Skeletal muscle tissue (tissue), 4 donors: ENCODE measurements around the gene TM4SF18. TPM values are rescaled to one million over a fixed set of nuclear protein-coding genes. Genes with fewer than 3 reads are reported as not detected.
"Not testable (repeated sequence)": the region's sequence is repeated elsewhere in the genome, so short reads cannot be mapped to it uniquely, and the experiment has no call there.

Source experiments
- H3K27ac ChIP-seq: one replicate; pipeline ENCODE4 v1.7.0; 2013; ENCODE audit warnings: mild to moderate bottlenecking, low read depth, low read length, inconsistent platforms
- H3K27me3 ChIP-seq, 3 donors: one replicate each; pipeline ENCODE4 v1.7.0; 2013; ENCODE audit warnings: low read length in 3 of 3; ENCODE audit not compliant: control insufficient read depth in 3 of 3, insufficient read depth in 3 of 3
- H3K36me3 ChIP-seq, 3 donors: one replicate each; pipeline ENCODE4 v1.7.0; 2013; ENCODE audit warnings: low read length in 3 of 3; ENCODE audit not compliant: control insufficient read depth in 3 of 3, insufficient read depth in 3 of 3
- H3K4me1 ChIP-seq, 3 donors: one replicate each; pipeline ENCODE4 v1.7.0; 2013; ENCODE audit warnings: low read length in 3 of 3, mild to moderate bottlenecking in 3 of 3; ENCODE audit not compliant: control insufficient read depth in 3 of 3, insufficient read depth in 3 of 3
- H3K4me3 ChIP-seq, 3 donors: one replicate each; pipeline ENCODE4 v1.7.0; 2013; ENCODE audit warnings: low read length in 3 of 3
- H3K9ac ChIP-seq, 3 donors: one replicate each; pipeline ENCODE4 v1.7.0; 2013; ENCODE audit warnings: low read length in 3 of 3, mild to moderate bottlenecking in 3 of 3, moderate library complexity in 2 of 3, low read depth in 1 of 3
- H3K9me3 ChIP-seq, 3 donors: one replicate each; pipeline ENCODE4 v1.7.0; 2013; ENCODE audit warnings: low read length in 3 of 3; ENCODE audit not compliant: control insufficient read depth in 3 of 3
- total RNA-seq: library from RNA; depleted of rRNA; stranded (reverse); fragments of >200 nt; gene quantifications from one replicate; pipeline ENCODE4 v1.2.3, GENCODE V29; 2014
- donor health status: Osteomylitis.

TM4SF18 gene
- total RNA-seq, 1 donor from 2014 or later = 6.3 TPM

GRCh38 chr3:149343951-149344350 is 10.5 kb upstream of the TM4SF18 start:
- Histone ChIP-seq H3K9me3 (no peaks in the 10 kb centered on the region), H3K4me3 (no peak overlapping the region), H3K9ac (no peak overlapping the region), H3K36me3 (no peaks in the 10 kb centered on the region), H3K27me3 (no peaks in the 10 kb centered on the region), H3K4me1 (peaks cover 10 to 18% (median 10%) of the 10 kb centered on the region in 3 donors), H3K27ac (no peak overlapping the region)

DNA sequence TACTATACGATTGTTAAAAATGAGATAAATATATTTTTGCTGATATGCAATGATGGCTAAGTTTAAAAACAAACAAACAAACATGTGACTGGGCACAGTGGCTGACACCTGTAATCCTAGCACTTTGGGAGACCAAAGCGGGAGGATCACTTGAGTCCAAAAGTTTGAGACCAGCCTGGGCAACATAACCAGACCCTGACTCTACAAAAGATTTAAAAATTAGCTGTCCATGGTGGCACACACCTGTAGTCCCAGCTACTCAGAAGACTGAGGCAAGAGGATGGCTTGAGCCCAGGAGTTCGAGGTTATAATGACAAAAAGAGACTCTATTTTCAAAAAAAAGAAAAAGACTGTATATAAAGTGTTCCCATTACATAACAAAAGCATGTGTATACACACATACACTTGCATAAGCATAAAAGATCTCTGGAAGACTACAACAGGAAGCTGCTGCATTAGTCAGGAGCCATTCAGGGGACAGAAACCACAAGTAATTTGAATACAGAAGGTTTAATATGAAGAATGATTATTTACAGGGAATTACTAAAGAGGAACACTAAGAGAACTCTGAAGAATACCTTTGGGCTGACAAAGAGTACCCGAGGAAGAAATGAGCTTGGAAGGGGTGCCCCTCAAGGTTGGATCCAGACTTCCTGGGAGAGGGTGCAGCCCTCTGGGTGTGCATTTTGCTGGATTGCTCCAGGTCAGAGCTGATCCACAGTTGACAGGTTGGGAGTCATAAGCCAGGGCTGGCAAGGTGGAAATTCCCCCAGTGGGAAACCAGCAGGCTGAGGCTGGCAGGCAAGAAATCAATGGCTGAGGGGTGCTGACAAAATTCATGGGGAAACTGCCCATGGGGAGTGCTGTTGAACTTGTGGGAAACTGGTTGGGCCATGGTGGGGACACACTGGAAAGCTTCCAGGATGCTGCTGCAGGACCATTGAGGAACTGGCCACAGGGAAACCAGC is 9.3 kb upstream of the TM4SF18 start:
- Histone ChIP-seq H3K4me1 (peaks cover 10 to 18% (median 10%) of the 10 kb centered on the region in 3 donors), H3K27ac (no peak overlapping the region), H3K36me3 (no peaks in the 10 kb centered on the region), H3K27me3 (no peaks in the 10 kb centered on the region), H3K9ac (no peak overlapping the region), H3K9me3 (no peaks in the 10 kb centered on the region), H3K4me3 (no peak overlapping the region)

DNA sequence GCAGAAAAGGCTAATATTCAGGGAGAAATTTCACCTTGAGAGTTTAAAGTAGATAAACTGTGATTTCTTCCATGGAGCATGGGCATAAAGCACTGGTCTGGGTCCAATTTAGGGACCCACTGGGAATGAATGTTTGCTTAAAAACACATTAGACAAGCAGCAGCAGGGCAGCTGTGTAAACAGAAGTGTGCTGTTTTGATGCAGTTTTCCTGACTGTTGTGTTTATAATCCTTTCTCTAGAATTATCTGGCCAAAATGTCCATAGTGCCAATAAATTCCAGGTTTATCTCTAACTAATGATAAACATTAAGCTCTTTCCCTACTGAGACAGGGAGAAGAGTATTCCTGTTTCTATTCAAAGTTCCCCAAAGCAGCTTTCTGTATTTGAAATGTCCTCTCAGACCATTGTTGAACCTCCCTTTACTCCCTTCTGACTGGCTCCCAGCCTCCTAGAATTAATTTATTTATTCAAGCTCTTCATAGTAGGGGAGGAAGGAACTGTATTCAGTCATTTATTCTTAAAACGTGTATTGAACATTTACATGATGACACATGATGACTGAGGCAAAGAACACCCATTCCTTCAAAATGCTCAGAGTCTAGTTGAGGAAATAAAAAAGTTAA is 7.0 kb upstream of the TM4SF18 start:
- H3K27ac ChIP-seq = peak overlapping the region; percentile 73
- peak overlapping the region in 1 of 3 donors; percentile 7 for H3K4me3 ChIP-seq
- no peaks in the 10 kb centered on the region for H3K9me3 ChIP-seq
- no peaks in the 10 kb centered on the region for H3K36me3 ChIP-seq
- H3K4me1 ChIP-seq = peaks cover 10 to 18% (median 10%) of the 10 kb centered on the region in 3 donors
- no peaks in the 10 kb centered on the region for H3K27me3 ChIP-seq
- H3K9ac ChIP-seq = peak overlapping the region in 1 of 3 donors; percentile 15

GRCh38 chr3:149339931-149340309 is 6.5 kb upstream of the TM4SF18 start:
- Histone ChIP-seq H3K9ac (no peak overlapping the region), H3K4me3 (no peak overlapping the region), H3K36me3 (no peaks in the 10 kb centered on the region), H3K27me3 (no peaks in the 10 kb centered on the region), H3K4me1 (peaks cover 10 to 18% (median 10%) of the 10 kb centered on the region in 3 donors), H3K9me3 (no peaks in the 10 kb centered on the region), H3K27ac (peak overlapping the region; percentile 73)

- not testable (repeated sequence) for H3K9me3 ChIP-seq, H3K27me3 ChIP-seq, H3K36me3 ChIP-seq, H3K4me3 ChIP-seq, H3K9ac ChIP-seq, H3K27ac ChIP-seq
- peaks cover 10 to 18% (median 10%) of the 10 kb centered on the region in 3 donors for H3K4me1 ChIP-seq
Measured at GRCh38 chr3:149337486-149337885, 4.0 kb upstream of the TM4SF18 start.

- Histone ChIP-seq H3K9ac (no peak overlapping the region), H3K27me3 (no peaks in the 10 kb centered on the region), H3K27ac (peak overlapping the region; percentile 23), H3K36me3 (no peaks in the 10 kb centered on the region), H3K4me1 (peaks cover 10 to 18% (median 10%) of the 10 kb centered on the region in 3 donors), H3K4me3 (no peak overlapping the region), H3K9me3 (no peaks in the 10 kb centered on the region)
Measured at GRCh38 chr3:149336925-149337324, 3.5 kb upstream of the TM4SF18 start.

DNA sequence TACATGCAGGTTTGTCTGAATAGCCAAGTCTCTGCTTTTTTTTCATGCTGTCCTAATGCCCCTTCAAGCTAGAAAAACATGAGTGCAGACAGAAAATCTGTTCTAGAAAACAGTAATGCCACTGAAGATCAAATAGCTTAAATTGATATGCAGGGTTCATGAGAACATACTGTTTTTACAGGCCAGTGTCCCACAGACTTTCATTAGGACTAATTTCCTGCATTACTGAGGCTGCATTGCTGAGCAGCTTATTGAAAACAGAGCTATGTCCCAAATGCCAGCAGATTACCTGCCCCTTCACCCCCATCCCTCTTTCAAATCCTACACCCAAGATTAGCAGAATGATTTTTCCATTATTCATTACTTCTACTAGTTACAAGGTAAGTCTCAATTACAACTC is 665 bp downstream of the TM4SF18 start:
- H3K27ac ChIP-seq = peak overlapping the region; percentile 42
- no peaks in the 10 kb centered on the region for H3K9me3 ChIP-seq
- no peaks in the 10 kb centered on the region for H3K27me3 ChIP-seq
- H3K4me1 ChIP-seq = no peaks in the 10 kb centered on the region
- peak overlapping the region in 2 of 3 donors; percentile 25 to 66 for H3K9ac ChIP-seq
- H3K4me3 ChIP-seq = peak overlapping the region in 2 of 3 donors; percentile 1 to 25
- no peaks in the 10 kb centered on the region for H3K36me3 ChIP-seq

- no peaks in the 10 kb centered on the region for H3K9me3 ChIP-seq
- peak overlapping the region in 1 of 3 donors; percentile 66 for H3K9ac ChIP-seq
- peak overlapping the region; percentile 42 for H3K27ac ChIP-seq
- H3K27me3 ChIP-seq = no peaks in the 10 kb centered on the region
- peak overlapping the region in 1 of 3 donors; percentile 25 for H3K4me3 ChIP-seq
- no peaks in the 10 kb centered on the region for H3K36me3 ChIP-seq
- H3K4me1 ChIP-seq = no peaks in the 10 kb centered on the region
Measured at GRCh38 chr3:149332227-149332765, 1.1 kb downstream of the TM4SF18 start.

- Histone ChIP-seq H3K27me3 (no peaks in the 10 kb centered on the region), H3K36me3 (no peaks in the 10 kb centered on the region), H3K9ac (no peak overlapping the region), H3K9me3 (no peaks in the 10 kb centered on the region), H3K4me1 (no peaks in the 10 kb centered on the region), H3K4me3 (no peak overlapping the region), H3K27ac (no peak overlapping the region)
Measured at GRCh38 chr3:149331396-149331795, 2.0 kb downstream of the TM4SF18 start.
